Stomach (tissue), 9 donors: ENCODE measurements around the gene GNAO1. TPM values are rescaled to one million over a fixed set of nuclear protein-coding genes. Genes with fewer than 3 reads are reported as not detected.

Experiments used
- DNase-seq, 2 donors: peaks; one replicate each; pipeline versions ENCODE4 v3.0.0 to v3.0.0-alpha.2; 2013 to 2019
- H3K27ac ChIP-seq, 5 donors: fragments of 200-600 bp in 4 of 5; sonication (generic) in 4 of 5; one replicate each; pipeline ENCODE4 v1.5.1; 2013 to 2019; ENCODE audit warnings: mild to moderate bottlenecking in 1 of 5, moderate library complexity in 1 of 5
- H3K27me3 ChIP-seq, 3 donors: fragments of 200-600 bp; sonication (generic); one replicate each; pipeline ENCODE4 v1.5.1; 2017 to 2019; ENCODE audit warnings: mixed run types in 1 of 3
- H3K36me3 ChIP-seq, 4 donors: fragments of 200-600 bp; sonication (generic); 1 replicate in 3 of 4; 2 replicates in 1 of 4; pipeline ENCODE4 v1.5.1; 2016 to 2019
- H3K4me1 ChIP-seq, 4 donors: fragments of 200-600 bp; sonication (generic); one replicate each; pipeline ENCODE4 v1.5.1; 2016 to 2019
- H3K4me3 ChIP-seq, 4 donors: fragments of 200-600 bp; sonication (generic) in 3 of 4; one replicate each; pipeline ENCODE4 v1.5.1; 2016 to 2019; ENCODE audit warnings: mild to moderate bottlenecking in 1 of 4
- H3K9me3 ChIP-seq, 4 donors: fragments of 200-600 bp; sonication (generic); one replicate each; pipeline ENCODE4 v1.5.1; 2016 to 2019
- CTCF ChIP-seq, 7 experiments: fragments of 450-650 bp in 4 of 7; fragments of 200-600 bp in 3 of 7; sonication (generic) in 3 of 7; IDR thresholded peaks; one replicate each; pipeline ENCODE4 v1.5.1; 2016 to 2019; ENCODE audit warnings: antibody characterized with exemption in 7 of 7, control low read depth in 2 of 7, mild to moderate bottlenecking in 1 of 7
- EP300 ChIP-seq: sonication (generic); formaldehyde crosslinking; IDR thresholded peaks from one replicate; pipeline ENCODE4 v1.6.1; 2017; ENCODE audit warnings: antibody characterized with exemption
- POLR2A ChIP-seq, 4 donors: fragments of 450-650 bp; IDR thresholded peaks; one replicate each; pipeline ENCODE4 v1.6.1; 2016; ENCODE audit warnings: antibody characterized with exemption in 4 of 4, control low read depth in 2 of 4, mild to moderate bottlenecking in 1 of 4, moderate library complexity in 1 of 4
- POLR2AphosphoS5 ChIP-seq, 3 donors: sonication (generic); formaldehyde crosslinking; IDR thresholded peaks; one replicate each; pipeline ENCODE4 v1.6.1; 2016; ENCODE audit warnings: antibody characterized with exemption in 3 of 3
- WGBS, 5 donors: extraction: QIAGEN DNeasy Blood & Tissue Kit in 3 of 5; methylation state at CpG; one replicate each; pipeline versions ENCODE4 v1.1.5 to v1.1.7; 2013 to 2018; 5-methylcytosine and 5-hydroxymethylcytosine counted together
- intact Hi-C: fragments of 100-400 bp; cut with DNase I; formaldehyde crosslinking; loops from one replicate; pipeline ENCODE4 v1.15.1; 2023; ENCODE audit warnings: low total_unique reads
- polyA plus RNA-seq, 3 donors: library from polyadenylated mRNA; stranded (reverse); fragments of 200-250 nt; gene quantifications; one replicate each; pipeline ENCODE4 v1.2.3, GENCODE V29; 2013
- total RNA-seq, 5 donors: library from RNA; depleted of rRNA; stranded (reverse); fragments of >200 nt; gene quantifications; one replicate each; pipeline versions ENCODE4 v1.1.0 to v1.2.3, GENCODE V29; 2014 to 2016
- donor health status: healthy with polysubstance abuse.
- donor health status: Bipolar disorder and iron deficiency.
- donor health status: healthy.

The GNAO1 gene
- total and polyA plus RNA-seq, 8 donors: 2.3 to 42.0 (median 4.7) TPM

GRCh38 chr16:56355786-56356275 lies 164.5 kb downstream of the GNAO1 start:
- Histone ChIP-seq H3K9me3 (no peaks in the 10 kb centered on the region), H3K27me3 (no peaks in the 10 kb centered on the region), H3K27ac (peak overlapping the region in 1 of 5 donors; percentile 81), H3K4me1 (peaks cover 10 to 27% (median 17%) of the 10 kb centered on the region in 4 donors), H3K36me3 (peaks cover 0 to 13% (median 7%) of the 10 kb centered on the region in 4 donors), H3K4me3 (peak overlapping the region; percentile 41 to 51 (median 49))
- 68 to 69% (median 68%) methylated on average over 14 of the region's 14 CpGs for WGBS, 5 donors
- DNase-seq: peak in 1 of 2 donors; percentile 18
- intact Hi-C loops: no loop called here
- no peak for TF ChIP-seq CTCF (IDR thresholded peaks at IDR 0.05)
- no peak for TF ChIP-seq POLR2AphosphoS5 (IDR thresholded peaks at IDR 0.05)
- no peak for TF ChIP-seq EP300
- no peak for TF ChIP-seq POLR2A (IDR thresholded peaks at IDR 0.05)

GRCh38 chr16:56356276-56357240 lies 165.3 kb downstream of the GNAO1 start:
- peak overlapping the region; percentile 41 to 51 (median 49) for H3K4me3 ChIP-seq
- peaks cover 0 to 11% (median 7%) of the 10 kb centered on the region in 4 donors for H3K36me3 ChIP-seq
- intact Hi-C loops: no loop called here
- H3K4me1 ChIP-seq: peaks cover 10 to 27% (median 17%) of the 10 kb centered on the region in 4 donors
- no peaks in the 10 kb centered on the region for H3K9me3 ChIP-seq
- no peaks in the 10 kb centered on the region for H3K27me3 ChIP-seq
- 0 to 1% (median 1%) methylated on average over 33 of the region's 33 CpGs for WGBS, 5 donors
- peak overlapping the region; percentile 46 to 81 (median 70) for H3K27ac ChIP-seq
- DNase-seq: peak; percentile 82 to 94
- TF ChIP-seq POLR2AphosphoS5 (IDR thresholded peaks at IDR 0.05) (peak in 2 of 3 donors; percentile 13 to 52), CTCF (IDR thresholded peaks at IDR 0.05) (peak in 5 of 7 experiments; percentile 77 to 82 (median 80)), POLR2A (IDR thresholded peaks at IDR 0.05) (no peak)

- H3K27ac ChIP-seq: peak overlapping the region; percentile 35 to 81 (median 70)
- TF ChIP-seq EP300: no peak
- TF ChIP-seq CTCF (IDR thresholded peaks at IDR 0.05): no peak
- TF ChIP-seq POLR2AphosphoS5 (IDR thresholded peaks at IDR 0.05): no peak
- H3K4me1 ChIP-seq: peaks cover 10 to 27% (median 17%) of the 10 kb centered on the region in 4 donors
- no peaks in the 10 kb centered on the region for H3K9me3 ChIP-seq
- H3K36me3 ChIP-seq: peaks cover 5 to 17% (median 12%) of the 10 kb centered on the region in 4 donors
- peak; percentile 24 to 64 for DNase-seq
- intact Hi-C loops: no loop called here
- peak overlapping the region; percentile 41 to 51 (median 49) for H3K4me3 ChIP-seq
- H3K27me3 ChIP-seq: no peaks in the 10 kb centered on the region
- 23 to 43% (median 31%) methylated on average over 11 to 13 of the region's 13 CpGs for WGBS, 5 donors
These were observed 166.0 kb downstream of the GNAO1 start for GRCh38 chr16:56357241-56357764.

GRCh38 chr16:56357765-56358322 lies 166.6 kb downstream of the GNAO1 start:
- WGBS, 5 donors: 71 to 85% (median 82%) methylated on average over 10 to 13 of the region's 13 CpGs
- peak in 1 of 2 donors; percentile 24 for DNase-seq
- H3K27ac ChIP-seq: peak overlapping the region in 4 of 5 donors; percentile 52 to 81 (median 70)

More at GRCh38 chr16:56357765-56358322, 166.6 kb downstream of the GNAO1 start:
- H3K4me1 ChIP-seq: peaks cover 10 to 27% (median 17%) of the 10 kb centered on the region in 4 donors
- no peak for TF ChIP-seq POLR2AphosphoS5 (IDR thresholded peaks at IDR 0.05)
- no peak for TF ChIP-seq POLR2A (IDR thresholded peaks at IDR 0.05)
- no peak for TF ChIP-seq CTCF (IDR thresholded peaks at IDR 0.05)
- TF ChIP-seq EP300: no peak
- no peaks in the 10 kb centered on the region for H3K9me3 ChIP-seq
- no peaks in the 10 kb centered on the region for H3K27me3 ChIP-seq
- H3K4me3 ChIP-seq: no peak overlapping the region
- peaks cover 10 to 22% (median 18%) of the 10 kb centered on the region in 4 donors for H3K36me3 ChIP-seq
- intact Hi-C loops: no loop called here
